Measurements from ENCODE around the gene ZNF184. TPM values are rescaled to one million over a fixed set of nuclear protein-coding genes. Genes with fewer than 3 reads are reported as not detected.
A peak's percentile ranks its signal among the peaks of the same experiment; 100 is the strongest.

The ZNF184 gene
- total RNA-seq, 2 experiments from 2014 or later, result 12.4 to 12.9 TPM

DNA sequence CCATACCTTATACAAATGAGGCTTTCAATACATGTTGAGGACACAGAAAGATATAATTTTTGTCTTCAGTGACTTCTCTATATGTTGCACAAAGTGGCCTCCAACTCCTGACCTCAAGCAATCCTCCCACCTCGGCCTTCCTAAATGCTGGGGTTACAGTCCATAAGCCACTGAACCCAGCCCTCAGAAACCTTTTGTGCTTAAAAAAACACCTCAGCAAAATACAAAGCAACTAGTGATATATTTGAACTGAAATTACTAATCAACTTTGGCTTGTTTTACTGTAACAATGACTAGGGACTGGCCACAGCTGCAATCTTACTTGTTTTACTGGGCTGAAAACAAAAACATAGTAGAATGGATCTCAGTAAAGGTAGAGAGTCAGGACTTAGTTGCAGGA, 3.2 kb upstream of the ZNF184 start:
- no peaks in the 10 kb centered on the region for H3K9me3 Mint-ChIP-seq (ENCODE audit: low read depth)
- DNase-seq (no peak), ATAC-seq (no peak)
- H3K4me1 Mint-ChIP-seq, result peaks cover 24% of the 10 kb centered on the region
- no peak overlapping the region for H3K4me3 Mint-ChIP-seq
- no peaks in the 10 kb centered on the region for H3K27me3 Mint-ChIP-seq
- CTCF ChIA-PET, result no interaction called here
- H3K36me3 Mint-ChIP-seq, result peaks cover 10% of the 10 kb centered on the region
- H3K27ac Mint-ChIP-seq, result no peak overlapping the region

DNA sequence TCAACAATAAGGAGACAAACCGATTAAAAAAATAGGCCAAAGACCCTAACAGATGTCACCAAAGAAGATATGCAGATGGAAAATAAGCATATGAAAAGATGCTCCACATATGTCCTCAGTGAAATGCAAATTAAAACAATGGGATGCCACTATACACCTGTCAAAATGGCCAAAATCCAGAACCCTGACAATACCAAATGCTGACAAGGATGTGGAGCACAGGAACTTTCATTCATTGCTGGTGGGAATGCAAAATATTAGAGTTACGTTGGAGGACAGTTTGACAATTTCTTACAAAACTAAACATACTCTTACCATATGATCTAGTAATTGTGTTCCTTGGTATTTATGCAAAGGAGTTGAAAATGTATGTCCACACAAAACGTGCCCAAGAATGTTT, 1.8 kb upstream of the ZNF184 start:
- peak overlapping the region; percentile 90 for H3K4me3 Mint-ChIP-seq
- H3K9me3 Mint-ChIP-seq (ENCODE audit: low read depth), result peaks cover 4% of the 10 kb centered on the region
- CTCF ChIA-PET, result no interaction called here
- no peak for DNase-seq
- peaks cover 22% of the 10 kb centered on the region for H3K36me3 Mint-ChIP-seq
- no peak overlapping the region for H3K27ac Mint-ChIP-seq
- H3K4me1 Mint-ChIP-seq, result peaks cover 36% of the 10 kb centered on the region
- H3K27me3 Mint-ChIP-seq, result no peaks in the 10 kb centered on the region
- no peak for ATAC-seq

DNA sequence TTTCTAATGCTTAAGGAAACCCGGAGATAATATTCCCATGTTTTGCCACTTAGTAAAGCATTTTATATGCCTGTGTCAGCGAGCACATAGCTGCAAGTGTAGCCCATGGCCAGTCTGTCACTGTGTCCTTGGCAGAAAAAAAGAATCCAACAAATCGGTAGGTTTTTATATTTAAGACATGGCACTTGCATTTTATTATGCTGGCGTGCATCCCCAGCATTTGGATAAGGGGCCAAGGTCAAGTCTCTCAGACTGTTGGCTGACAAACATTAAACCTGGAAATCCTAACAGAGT, 1.2 kb upstream of the ZNF184 start:
- Mint-ChIP-seq H3K4me1 (peaks cover 40% of the 10 kb centered on the region), H3K9me3 (ENCODE audit: low read depth) (peaks cover 6% of the 10 kb centered on the region), H3K27me3 (no peaks in the 10 kb centered on the region), H3K4me3 (peak overlapping the region; percentile 90), H3K36me3 (peaks cover 28% of the 10 kb centered on the region), H3K27ac (peak overlapping the region; percentile 21)
- CTCF ChIA-PET, result interaction anchor here (0.8 to 1.2 kb wide), 2 partner anchors 44 to 79 kb away, joined by 3 read pairs; no protein-coding TSS in a partner anchor
- DNase-seq (no peak), ATAC-seq (no peak)

DNA sequence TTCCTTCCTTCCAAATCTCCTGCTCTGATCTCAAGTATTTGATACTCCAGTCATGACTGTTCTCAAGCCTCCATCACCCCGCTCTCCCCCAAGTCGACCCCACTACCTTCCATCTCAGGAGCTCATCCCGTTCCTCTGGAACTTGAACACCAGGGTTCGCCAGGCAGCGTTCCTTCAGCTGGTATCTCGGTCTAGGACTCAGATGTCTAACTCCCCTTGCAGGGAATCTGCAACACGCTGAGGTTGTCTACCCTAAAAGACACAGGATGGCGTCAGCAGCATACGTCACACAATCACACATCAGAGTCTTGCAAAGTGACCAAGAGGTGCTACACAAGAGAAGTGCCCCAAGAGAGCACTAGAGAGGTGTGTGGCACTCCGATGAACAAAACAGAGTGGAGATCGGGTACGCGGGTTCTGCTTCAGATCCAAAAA, 706 bp downstream of the ZNF184 start:
- Mint-ChIP-seq H3K36me3 (peaks cover 47% of the 10 kb centered on the region), H3K4me1 (peaks cover 47% of the 10 kb centered on the region)
- CTCF ChIA-PET, result interaction anchor here (1.4 to 1.6 kb wide), 5 partner anchors 47 to 311 kb away, joined by 3 to 5 read pairs (median 4); no protein-coding TSS in a partner anchor

DNA sequence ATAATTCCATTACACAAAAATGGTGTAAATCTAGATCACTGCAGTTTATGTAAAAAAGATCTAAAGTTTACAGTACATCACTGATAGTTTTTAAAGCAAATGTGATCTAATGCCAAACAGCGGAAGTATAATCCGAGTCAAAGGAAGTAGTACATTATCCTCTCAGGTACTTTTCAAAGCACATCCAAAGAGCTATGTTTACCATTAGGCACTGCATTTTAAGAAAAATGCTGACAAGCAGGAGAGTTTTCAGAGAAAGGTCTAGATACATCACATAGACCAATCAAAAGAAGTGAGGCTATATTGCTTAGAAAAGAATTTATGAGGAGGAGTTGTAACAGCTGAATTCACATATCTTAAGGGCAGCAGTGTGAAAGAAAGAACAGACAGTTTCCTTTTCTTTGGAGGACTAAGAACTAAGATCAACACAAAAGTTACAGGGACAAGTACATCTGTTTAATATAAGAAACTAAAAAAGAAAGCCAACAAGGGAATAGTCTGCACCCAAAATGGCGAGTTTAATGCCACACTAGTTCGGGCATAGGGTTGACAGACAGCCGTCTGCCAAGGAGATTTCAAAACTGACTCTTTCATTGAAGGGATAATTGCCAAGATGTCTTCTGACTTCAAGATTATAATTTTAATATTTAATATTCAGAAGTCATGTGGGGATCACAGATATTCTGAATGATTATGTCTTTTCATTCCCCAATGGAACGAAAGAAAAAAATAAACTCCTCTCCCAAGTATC, 1.4 kb downstream of the ZNF184 start:
- DNase-seq (no peak), ATAC-seq (no peak)
- Mint-ChIP-seq H3K36me3 (peaks cover 54% of the 10 kb centered on the region), H3K27me3 (no peaks in the 10 kb centered on the region), H3K27ac (peak overlapping the region; percentile 98), H3K4me1 (peaks cover 47% of the 10 kb centered on the region), H3K9me3 (ENCODE audit: low read depth) (peaks cover 11% of the 10 kb centered on the region), H3K4me3 (peak overlapping the region; percentile 90)
- CTCF ChIA-PET, result interaction anchor here (0.5 to 1.6 kb wide), 4 partner anchors 47 to 590 kb away, joined by 3 to 4 read pairs (median 4); no protein-coding TSS in a partner anchor

More for the DNA sequence above, 706 bp downstream of the ZNF184 start:
- ATAC-seq (peak; percentile 51), DNase-seq (peak; percentile 88)
- Mint-ChIP-seq H3K9me3 (ENCODE audit: low read depth) (peaks cover 8% of the 10 kb centered on the region), H3K27me3 (no peaks in the 10 kb centered on the region), H3K27ac (peak overlapping the region; percentile 98), H3K4me3 (peak overlapping the region; percentile 90)

DNA sequence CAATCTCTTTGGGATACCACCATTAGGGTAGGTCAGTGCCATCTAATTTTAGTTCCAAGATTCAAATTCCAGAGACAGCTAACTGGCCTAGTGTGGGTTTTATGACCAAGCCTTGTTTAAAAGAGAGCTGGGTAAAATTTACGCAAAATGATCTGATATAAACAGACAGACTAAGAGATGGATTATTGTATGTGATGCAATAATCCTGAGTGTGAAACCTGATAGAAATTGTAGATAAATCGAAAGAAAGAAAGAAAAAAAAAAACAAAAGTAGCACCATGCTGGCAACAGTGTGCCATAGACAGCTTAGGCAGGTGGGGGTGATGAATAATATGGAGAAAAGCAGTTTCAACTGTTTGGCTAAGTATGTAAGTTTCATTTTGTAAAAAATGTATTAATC, 2.9 kb downstream of the ZNF184 start:
- DNase-seq (no peak), ATAC-seq (no peak)
- Mint-ChIP-seq H3K4me1 (peaks cover 50% of the 10 kb centered on the region), H3K36me3 (peaks cover 63% of the 10 kb centered on the region), H3K27ac (peak overlapping the region; percentile 52), H3K4me3 (peak overlapping the region; percentile 42), H3K9me3 (ENCODE audit: low read depth) (peaks cover 18% of the 10 kb centered on the region), H3K27me3 (no peaks in the 10 kb centered on the region)
- CTCF ChIA-PET, result interaction anchor here (1.1 kb wide), 1 partner anchor 157 kb away, joined by 3 read pairs; no protein-coding TSS in a partner anchor

DNA sequence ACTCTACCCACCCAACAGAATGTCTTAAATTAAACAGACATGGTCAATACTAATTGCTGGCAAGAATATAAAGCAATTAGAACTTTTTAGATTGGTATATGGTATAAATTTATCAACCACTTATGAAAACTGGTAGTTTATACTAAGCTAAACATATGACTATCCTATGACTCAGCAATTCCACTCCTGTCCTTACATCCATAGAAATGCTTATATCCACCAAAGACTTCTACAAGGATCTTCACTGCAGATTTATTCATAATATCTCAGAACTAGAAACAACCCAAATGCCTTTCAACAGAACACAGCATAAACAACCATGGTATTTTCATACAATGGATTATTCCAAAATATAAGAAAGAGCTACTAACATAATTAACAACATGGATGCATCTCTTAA, 4.6 kb downstream of the ZNF184 start:
- ATAC-seq, result no peak
- Mint-ChIP-seq H3K36me3 (peaks cover 80% of the 10 kb centered on the region), H3K4me3 (no peak overlapping the region), H3K27ac (no peak overlapping the region), H3K4me1 (peaks cover 49% of the 10 kb centered on the region), H3K9me3 (ENCODE audit: low read depth) (peaks cover 29% of the 10 kb centered on the region), H3K27me3 (no peaks in the 10 kb centered on the region)
- DNase-seq, result no peak
- CTCF ChIA-PET, result no interaction called here

DNA sequence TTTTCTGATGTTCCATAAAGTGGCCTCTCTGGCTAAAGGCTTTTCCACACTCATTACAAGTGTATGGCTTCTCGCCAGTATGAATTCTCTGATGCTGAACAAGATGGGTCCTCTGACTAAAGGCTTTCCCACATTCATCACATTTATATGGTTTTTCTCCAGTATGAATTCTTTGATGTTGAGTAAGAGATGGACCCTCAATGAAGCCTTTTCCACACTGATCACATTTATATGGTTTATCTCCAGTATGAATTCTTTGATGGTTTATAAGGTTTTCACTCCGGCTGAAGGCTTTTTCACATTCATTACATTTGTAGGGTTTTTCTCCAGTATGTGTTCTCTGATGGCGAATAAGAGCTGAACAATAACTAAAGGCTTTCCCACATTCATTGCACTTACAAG, 20.4 kb downstream of the ZNF184 start:
- ATAC-seq, result no peak
- CTCF ChIA-PET, result no interaction called here
- H3K4me1 Mint-ChIP-seq, result no peaks in the 10 kb centered on the region
- no peak overlapping the region for H3K4me3 Mint-ChIP-seq
- H3K27ac Mint-ChIP-seq, result no peak overlapping the region
- no peak for DNase-seq
- H3K27me3 Mint-ChIP-seq, result no peaks in the 10 kb centered on the region
- peaks cover 70% of the 10 kb centered on the region for H3K9me3 Mint-ChIP-seq (ENCODE audit: low read depth)
- peaks cover 89% of the 10 kb centered on the region for H3K36me3 Mint-ChIP-seq

DNA sequence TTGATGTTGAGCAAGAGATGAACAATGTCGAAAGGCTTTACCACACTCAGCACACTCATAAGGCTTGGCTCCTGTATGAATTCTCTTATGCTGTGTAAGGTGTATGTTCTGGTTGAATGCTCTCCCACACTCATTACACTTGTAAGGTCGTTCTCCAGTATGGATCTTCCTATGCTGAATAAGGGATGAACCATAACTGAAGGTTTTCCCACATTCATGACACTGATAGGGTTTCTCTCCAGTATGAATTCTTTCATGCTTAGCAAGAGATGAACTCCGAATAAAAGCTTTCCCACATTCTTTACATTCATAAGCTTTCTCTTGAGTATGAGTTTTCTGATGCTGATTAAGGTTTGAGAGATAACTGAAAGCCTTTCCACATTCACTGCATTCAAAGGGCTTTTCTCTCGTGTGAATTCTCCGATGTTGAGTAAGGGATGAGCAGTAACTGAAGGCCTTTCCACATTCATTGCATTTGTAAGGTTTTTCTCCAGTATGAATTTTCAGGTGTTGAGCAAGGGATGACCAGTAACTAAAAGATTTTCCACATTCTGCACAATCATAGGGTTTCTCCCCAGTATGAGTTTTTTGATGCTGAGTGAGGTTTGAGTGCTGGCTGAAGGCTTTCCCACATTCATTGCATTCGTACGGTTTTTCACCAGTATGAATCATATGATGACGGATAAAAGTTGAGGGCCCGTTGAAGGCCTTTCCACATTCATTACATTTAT, 21.1 kb downstream of the ZNF184 start:
- DNase-seq (no peak), ATAC-seq (no peak)
- Mint-ChIP-seq H3K36me3 (peaks cover 86% of the 10 kb centered on the region), H3K27ac (no peak overlapping the region), H3K27me3 (no peaks in the 10 kb centered on the region), H3K4me1 (no peaks in the 10 kb centered on the region), H3K4me3 (no peak overlapping the region), H3K9me3 (ENCODE audit: low read depth) (peaks cover 68% of the 10 kb centered on the region)
- CTCF ChIA-PET, result no interaction called here

DNA sequence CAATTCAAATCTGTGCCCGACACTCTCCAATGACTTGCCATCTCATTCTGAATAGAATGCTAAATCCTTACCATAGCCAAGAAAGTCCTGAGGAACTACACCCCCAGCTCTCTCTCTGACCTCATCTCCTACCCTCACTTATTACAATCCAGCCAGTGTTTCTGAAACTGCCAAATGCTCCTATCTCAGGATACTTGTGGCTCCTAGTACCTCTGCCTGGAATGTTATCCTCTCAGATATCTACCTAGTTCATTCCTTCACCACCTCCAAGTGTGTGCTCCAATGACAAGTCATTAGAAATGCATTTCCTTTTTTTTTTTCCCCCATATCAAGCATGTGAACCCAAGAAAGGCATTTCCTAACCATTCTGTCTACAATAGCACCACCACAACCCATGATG, 24.4 kb downstream of the ZNF184 start:
- no peak for ATAC-seq
- no peak overlapping the region for H3K4me3 Mint-ChIP-seq
- H3K9me3 Mint-ChIP-seq (ENCODE audit: low read depth), result peaks cover 52% of the 10 kb centered on the region
- no peak for DNase-seq
- H3K27ac Mint-ChIP-seq, result no peak overlapping the region
- CTCF ChIA-PET, result no interaction called here
- no peaks in the 10 kb centered on the region for H3K4me1 Mint-ChIP-seq
- peaks cover 63% of the 10 kb centered on the region for H3K36me3 Mint-ChIP-seq
- no peaks in the 10 kb centered on the region for H3K27me3 Mint-ChIP-seq

DNA sequence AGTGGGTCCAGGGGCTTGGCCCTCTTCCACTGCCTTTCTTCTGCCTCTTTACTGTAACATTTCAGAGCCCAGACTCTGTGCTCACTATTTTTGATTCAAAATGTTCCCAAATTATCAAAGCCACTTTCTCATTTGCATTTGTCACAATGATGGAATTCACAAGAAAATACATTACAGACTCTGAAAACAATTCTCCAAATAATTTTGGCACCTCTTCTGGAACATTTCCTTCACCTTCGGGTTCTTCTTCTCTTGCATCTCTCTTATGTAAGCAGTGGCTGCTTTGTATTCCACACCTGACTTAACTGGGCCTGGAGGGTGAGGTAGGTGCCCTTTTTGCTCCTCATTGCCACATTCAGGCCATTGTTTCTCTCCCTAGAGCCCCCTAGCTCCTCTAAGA, 30.0 kb downstream of the ZNF184 start:
- ATAC-seq, result no peak
- CTCF ChIA-PET, result no interaction called here
- Mint-ChIP-seq H3K9me3 (ENCODE audit: low read depth) (peaks cover 28% of the 10 kb centered on the region), H3K4me3 (no peak overlapping the region), H3K36me3 (peaks cover 29% of the 10 kb centered on the region), H3K27ac (no peak overlapping the region), H3K4me1 (no peaks in the 10 kb centered on the region), H3K27me3 (no peaks in the 10 kb centered on the region)
- no peak for DNase-seq

DNA sequence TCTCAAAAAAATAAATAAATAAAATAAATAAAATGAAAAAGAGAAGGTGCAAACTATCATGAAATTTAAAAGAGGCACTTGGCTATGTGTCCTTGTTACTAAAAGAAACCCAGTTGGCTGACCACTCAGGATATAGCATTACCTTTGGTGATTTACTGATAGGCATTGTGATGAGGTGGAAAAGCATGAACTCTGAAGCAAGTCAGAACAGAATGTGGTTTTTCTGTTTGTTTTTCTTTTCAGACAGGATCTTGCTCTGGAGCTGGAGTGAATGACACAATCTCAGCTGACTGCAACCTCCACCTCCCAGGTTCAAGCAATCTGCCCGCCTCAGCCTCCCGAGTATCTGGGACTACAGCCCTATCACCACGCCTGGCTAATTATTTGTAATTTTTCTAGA, 31.9 kb downstream of the ZNF184 start:
- H3K36me3 Mint-ChIP-seq, result peaks cover 20% of the 10 kb centered on the region
- no peak overlapping the region for H3K4me3 Mint-ChIP-seq
- DNase-seq (no peak), ATAC-seq (no peak)
- CTCF ChIA-PET, result no interaction called here
- no peaks in the 10 kb centered on the region for H3K27me3 Mint-ChIP-seq
- peaks cover 27% of the 10 kb centered on the region for H3K9me3 Mint-ChIP-seq (ENCODE audit: low read depth)
- H3K4me1 Mint-ChIP-seq, result no peaks in the 10 kb centered on the region
- H3K27ac Mint-ChIP-seq, result no peak overlapping the region

DNA sequence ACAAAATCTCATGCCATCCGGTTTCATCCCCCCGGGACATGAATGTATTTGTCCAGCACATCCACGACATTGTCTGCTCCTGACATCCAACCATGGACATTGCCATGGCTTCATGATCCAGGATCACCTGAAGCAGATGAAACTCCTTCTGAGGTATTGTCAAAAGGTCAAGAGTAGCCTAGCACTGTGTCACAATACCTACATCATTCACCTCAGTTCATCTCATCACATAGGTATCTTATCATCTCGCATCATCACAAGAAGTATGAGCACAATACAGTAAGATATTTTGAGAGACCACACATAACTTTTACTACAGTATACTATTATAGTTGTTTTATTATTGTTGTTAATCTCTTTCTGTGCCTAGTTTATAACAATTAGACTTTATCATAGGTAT, 33.5 kb downstream of the ZNF184 start:
- CTCF ChIA-PET, result no interaction called here
- H3K27ac Mint-ChIP-seq, result no peak overlapping the region
- peaks cover 3% of the 10 kb centered on the region for H3K27me3 Mint-ChIP-seq
- H3K9me3 Mint-ChIP-seq (ENCODE audit: low read depth), result peaks cover 21% of the 10 kb centered on the region
- no peaks in the 10 kb centered on the region for H3K4me1 Mint-ChIP-seq
- no peak overlapping the region for H3K4me3 Mint-ChIP-seq
- peaks cover 13% of the 10 kb centered on the region for H3K36me3 Mint-ChIP-seq
- ATAC-seq, result no peak
- no peak for DNase-seq

DNA sequence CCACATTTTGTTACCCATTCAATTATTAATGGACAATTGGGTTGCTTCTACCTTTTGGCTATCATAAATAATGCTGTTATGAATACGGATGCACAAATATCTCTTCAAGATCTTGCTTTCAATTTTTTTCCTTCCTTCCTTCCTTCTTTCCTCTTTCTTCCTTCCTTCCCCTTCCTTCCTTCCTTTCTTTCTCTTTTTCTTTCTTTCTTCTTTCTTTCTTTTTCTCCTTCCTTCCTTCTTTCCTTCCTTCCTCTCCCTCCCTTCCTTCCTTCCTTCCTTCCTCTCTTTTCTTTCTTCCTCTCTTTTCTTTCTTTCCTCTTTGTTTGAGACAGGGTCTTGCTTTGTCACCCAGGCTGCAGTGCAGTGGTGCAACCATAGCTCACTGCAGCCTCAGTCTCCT, 39.2 kb downstream of the ZNF184 start:
- ATAC-seq (no peak), DNase-seq (no peak)
- peaks cover 10% of the 10 kb centered on the region for H3K4me1 Mint-ChIP-seq
- H3K36me3 Mint-ChIP-seq, result peaks cover 1% of the 10 kb centered on the region
- H3K27ac Mint-ChIP-seq, result no peak overlapping the region
- H3K9me3 Mint-ChIP-seq (ENCODE audit: low read depth), result peaks cover 26% of the 10 kb centered on the region
- CTCF ChIA-PET, result no interaction called here
- H3K27me3 Mint-ChIP-seq, result peaks cover 6% of the 10 kb centered on the region
- H3K4me3 Mint-ChIP-seq, result no peak overlapping the region

Data from activated CD8-positive, alpha-beta memory T cell treated with anti-CD3 and anti-CD28 coated beads, Interleukin-2, amount 10 ng/mL, durations not matched to agents 7 days and 5 days (primary cell).